Activated naive CD4-positive, alpha-beta T cell treated with anti-CD3 and anti-CD28 coated beads, Interleukin-2, amount 50 U/mL, for 24 hours (primary cell): ENCODE data around the gene PHF21A.

Experiments
- H3K27ac Mint-ChIP-seq: one replicate; pipeline ENCODE4 v1.8.0; 2021; ENCODE audit warnings: mild to moderate bottlenecking, mixed read lengths
- H3K27me3 Mint-ChIP-seq: one replicate; pipeline ENCODE4 v1.8.0; 2021; ENCODE audit warnings: mixed read lengths
- H3K36me3 Mint-ChIP-seq: one replicate; pipeline ENCODE4 v1.8.0; 2021; ENCODE audit warnings: mixed read lengths
- H3K4me1 Mint-ChIP-seq: one replicate; pipeline ENCODE4 v1.8.0; 2021; ENCODE audit warnings: mixed read lengths
- H3K4me3 Mint-ChIP-seq: one replicate; pipeline ENCODE4 v1.8.0; 2021; ENCODE audit warnings: mild to moderate bottlenecking, mixed read lengths
- H3K9me3 Mint-ChIP-seq: one replicate; pipeline ENCODE4 v1.8.0; 2021; ENCODE audit warnings: mixed read lengths

The PHF21A gene

GRCh38 chr11:45961751-45962240 lies 159.5 kb downstream of the PHF21A start:
- Mint-ChIP-seq H3K27ac (no peak overlapping the region), H3K27me3 (no peaks in the 10 kb centered on the region), H3K4me3 (no peak overlapping the region), H3K36me3 (peaks cover 14% of the 10 kb centered on the region), H3K4me1 (no peaks in the 10 kb centered on the region), H3K9me3 (no peaks in the 10 kb centered on the region)

GRCh38 chr11:45960387-45961095 lies 160.7 kb downstream of the PHF21A start:
- no peak overlapping the region for H3K4me3 Mint-ChIP-seq
- peaks cover 20% of the 10 kb centered on the region for H3K36me3 Mint-ChIP-seq
- no peaks in the 10 kb centered on the region for H3K4me1 Mint-ChIP-seq
- no peaks in the 10 kb centered on the region for H3K27me3 Mint-ChIP-seq
- H3K27ac Mint-ChIP-seq: no peak overlapping the region
- no peaks in the 10 kb centered on the region for H3K9me3 Mint-ChIP-seq

- H3K27me3 Mint-ChIP-seq: no peaks in the 10 kb centered on the region
- H3K4me3 Mint-ChIP-seq: no peak overlapping the region
- H3K9me3 Mint-ChIP-seq: no peaks in the 10 kb centered on the region
- no peaks in the 10 kb centered on the region for H3K4me1 Mint-ChIP-seq
- no peak overlapping the region for H3K27ac Mint-ChIP-seq
- peaks cover 22% of the 10 kb centered on the region for H3K36me3 Mint-ChIP-seq
Observed at GRCh38 chr11:45959851-45960250, 161.4 kb downstream of the PHF21A start.

- Mint-ChIP-seq H3K27ac (no peak overlapping the region), H3K4me1 (no peaks in the 10 kb centered on the region), H3K9me3 (no peaks in the 10 kb centered on the region), H3K27me3 (no peaks in the 10 kb centered on the region), H3K4me3 (no peak overlapping the region), H3K36me3 (peaks cover 11% of the 10 kb centered on the region)
Observed at GRCh38 chr11:45949992-45950407, 171.3 kb downstream of the PHF21A start.

GRCh38 chr11:45948356-45948755 lies 172.9 kb downstream of the PHF21A start:
- no peak overlapping the region for H3K27ac Mint-ChIP-seq
- H3K4me3 Mint-ChIP-seq: no peak overlapping the region
- no peaks in the 10 kb centered on the region for H3K4me1 Mint-ChIP-seq
- peaks cover 14% of the 10 kb centered on the region for H3K36me3 Mint-ChIP-seq
- no peaks in the 10 kb centered on the region for H3K9me3 Mint-ChIP-seq
- H3K27me3 Mint-ChIP-seq: no peaks in the 10 kb centered on the region

- H3K4me3 Mint-ChIP-seq: no peak overlapping the region
- no peaks in the 10 kb centered on the region for H3K27me3 Mint-ChIP-seq
- no peaks in the 10 kb centered on the region for H3K9me3 Mint-ChIP-seq
- peaks cover 14% of the 10 kb centered on the region for H3K36me3 Mint-ChIP-seq
- H3K4me1 Mint-ChIP-seq: no peaks in the 10 kb centered on the region
- H3K27ac Mint-ChIP-seq: peak overlapping the region; percentile 35
Observed at GRCh38 chr11:45947885-45948284, 173.4 kb downstream of the PHF21A start.

- Mint-ChIP-seq H3K4me3 (no peak overlapping the region), H3K4me1 (no peaks in the 10 kb centered on the region), H3K9me3 (no peaks in the 10 kb centered on the region), H3K27me3 (no peaks in the 10 kb centered on the region), H3K36me3 (peaks cover 16% of the 10 kb centered on the region), H3K27ac (no peak overlapping the region)
Observed at GRCh38 chr11:45945397-45945999, 175.8 kb downstream of the PHF21A start.

GRCh38 chr11:45942381-45942780 lies 178.9 kb downstream of the PHF21A start:
- Mint-ChIP-seq H3K36me3 (peaks cover 12% of the 10 kb centered on the region), H3K4me3 (no peak overlapping the region), H3K27me3 (no peaks in the 10 kb centered on the region), H3K4me1 (no peaks in the 10 kb centered on the region), H3K27ac (no peak overlapping the region), H3K9me3 (no peaks in the 10 kb centered on the region)

GRCh38 chr11:45941285-45941684 lies 180.0 kb downstream of the PHF21A start:
- no peaks in the 10 kb centered on the region for H3K9me3 Mint-ChIP-seq
- H3K27me3 Mint-ChIP-seq: no peaks in the 10 kb centered on the region
- H3K4me3 Mint-ChIP-seq: no peak overlapping the region
- peaks cover 14% of the 10 kb centered on the region for H3K36me3 Mint-ChIP-seq
- H3K4me1 Mint-ChIP-seq: no peaks in the 10 kb centered on the region
- no peak overlapping the region for H3K27ac Mint-ChIP-seq

- Mint-ChIP-seq H3K9me3 (no peaks in the 10 kb centered on the region), H3K4me3 (no peak overlapping the region), H3K27ac (no peak overlapping the region), H3K4me1 (no peaks in the 10 kb centered on the region), H3K36me3 (peaks cover 8% of the 10 kb centered on the region), H3K27me3 (no peaks in the 10 kb centered on the region)
Observed at GRCh38 chr11:45939836-45940235, 181.4 kb downstream of the PHF21A start.

- Mint-ChIP-seq H3K36me3 (peaks cover 5% of the 10 kb centered on the region), H3K4me3 (no peak overlapping the region), H3K4me1 (no peaks in the 10 kb centered on the region), H3K27ac (no peak overlapping the region), H3K9me3 (no peaks in the 10 kb centered on the region), H3K27me3 (no peaks in the 10 kb centered on the region)
Observed at GRCh38 chr11:45937916-45938315, 183.3 kb downstream of the PHF21A start.

GRCh38 chr11:45936511-45937054 lies 184.7 kb downstream of the PHF21A start:
- Mint-ChIP-seq H3K4me3 (no peak overlapping the region), H3K36me3 (peaks cover 5% of the 10 kb centered on the region), H3K27me3 (no peaks in the 10 kb centered on the region), H3K27ac (no peak overlapping the region), H3K9me3 (no peaks in the 10 kb centered on the region), H3K4me1 (peaks cover under 1% of the 10 kb centered on the region)

GRCh38 chr11:45935349-45936064 lies 185.7 kb downstream of the PHF21A start:
- Mint-ChIP-seq H3K27me3 (no peaks in the 10 kb centered on the region), H3K4me1 (peaks cover 11% of the 10 kb centered on the region), H3K9me3 (no peaks in the 10 kb centered on the region), H3K36me3 (peaks cover 4% of the 10 kb centered on the region), H3K4me3 (no peak overlapping the region), H3K27ac (no peak overlapping the region)

GRCh38 chr11:45934580-45935318 lies 186.5 kb downstream of the PHF21A start:
- no peak overlapping the region for H3K27ac Mint-ChIP-seq
- peaks cover 3% of the 10 kb centered on the region for H3K36me3 Mint-ChIP-seq
- H3K27me3 Mint-ChIP-seq: no peaks in the 10 kb centered on the region

GRCh38 chr11:45933846-45934579 lies 187.2 kb downstream of the PHF21A start:
- Mint-ChIP-seq H3K9me3 (no peaks in the 10 kb centered on the region), H3K27ac (no peak overlapping the region), H3K36me3 (peaks cover 3% of the 10 kb centered on the region), H3K27me3 (no peaks in the 10 kb centered on the region), H3K4me1 (peaks cover 20% of the 10 kb centered on the region), H3K4me3 (no peak overlapping the region)

More at GRCh38 chr11:45934580-45935318, 186.5 kb downstream of the PHF21A start:
- Mint-ChIP-seq H3K9me3 (no peaks in the 10 kb centered on the region), H3K4me1 (peaks cover 19% of the 10 kb centered on the region), H3K4me3 (no peak overlapping the region)
